SK-N-SH treated with all-trans-retinoic acid at 6 μM for 48 hours (cell line): ENCODE measurements around the gene ZNF143.

Experiments
- ATAC-seq: fragments of 200-7000 bp; cut with Tn5 transposase; 3 replicates; pipeline ENCODE4 v1.9.1; 2020; ENCODE audit warnings: mild to moderate bottlenecking, moderate library complexity
- ARNTL ChIP-seq: fragments of 450-650 bp; formaldehyde crosslinking; IDR thresholded peaks from 2 replicates; pipeline ENCODE4 v1.5.0; 2020; ENCODE audit warnings: low read depth, mild to moderate bottlenecking, moderate library complexity, borderline replicate concordance
- BACH2 ChIP-seq: fragments of 250-450 bp; sonication (Bioruptor Pico); IDR thresholded peaks from 2 replicates; pipeline ENCODE4 v1.9.0; 2021; ENCODE audit warnings: mild to moderate bottlenecking, borderline replicate concordance
- CREB5 ChIP-seq: fragments of 250-450 bp; sonication (Bioruptor Pico); IDR thresholded peaks from 2 replicates; pipeline ENCODE4 v1.5.1; 2020; ENCODE audit warnings: low read depth, mild to moderate bottlenecking, moderate library complexity
- CSDC2 ChIP-seq: fragments of 250-450 bp; sonication (Bioruptor Pico); IDR thresholded peaks from 2 replicates; pipeline ENCODE4 v1.5.0; 2020; ENCODE audit warnings: mild to moderate bottlenecking, moderate library complexity
- CSRNP3 ChIP-seq: fragments of 250-450 bp; sonication (Bioruptor Pico); IDR thresholded peaks from 2 replicates; pipeline ENCODE4 v1.5.1; 2021; ENCODE audit warnings: mild to moderate bottlenecking, moderate library complexity
- ESRRG ChIP-seq: fragments of 250-450 bp; sonication (Bioruptor Pico); IDR thresholded peaks from 2 replicates; pipeline ENCODE4 v1.6.1; 2021; ENCODE audit warnings: mild to moderate bottlenecking
- OSR1 ChIP-seq: fragments of 250-450 bp; sonication (Bioruptor Pico); IDR thresholded peaks from 2 replicates; pipeline ENCODE4 v1.8.0; 2022; ENCODE audit warnings: moderate library complexity, mild to moderate bottlenecking, inconsistent platforms
- PATZ1 ChIP-seq: fragments of 250-450 bp; sonication (Bioruptor Pico); IDR thresholded peaks from 2 replicates; pipeline ENCODE4 v1.8.0; 2020; ENCODE audit warnings: mild to moderate bottlenecking, moderate library complexity, borderline replicate concordance
- PPARA ChIP-seq: fragments of 250-450 bp; sonication (Bioruptor Pico); IDR thresholded peaks from 2 replicates; pipeline ENCODE4 v1.5.0; 2020; ENCODE audit warnings: mild to moderate bottlenecking, borderline replicate concordance
- RARB ChIP-seq: fragments of 250-450 bp; sonication (Bioruptor Pico); IDR thresholded peaks from 2 replicates; pipeline ENCODE4 v1.8.0; 2021; ENCODE audit warnings: mild to moderate bottlenecking, moderate library complexity
- SNAI2 ChIP-seq: fragments of 250-450 bp; sonication (Bioruptor Pico); IDR thresholded peaks from 2 replicates; pipeline ENCODE4 v1.5.0; 2020; ENCODE audit warnings: mild to moderate bottlenecking, moderate library complexity
- TCF4 ChIP-seq: fragments of 250-450 bp; sonication (Bioruptor Pico); IDR thresholded peaks from 2 replicates; pipeline ENCODE4 v1.8.0; 2021; ENCODE audit warnings: mild to moderate bottlenecking, moderate library complexity, borderline replicate concordance
- TOX ChIP-seq: fragments of 250-450 bp; sonication (Bioruptor Pico); IDR thresholded peaks from 2 replicates; pipeline ENCODE4 v1.8.0; 2021; ENCODE audit warnings: mild to moderate bottlenecking, moderate library complexity, borderline replicate concordance
- TSHZ2 ChIP-seq: fragments of 250-450 bp; sonication (Bioruptor Pico); IDR thresholded peaks from 2 replicates; pipeline ENCODE4 v1.5.0; 2020; ENCODE audit warnings: mild to moderate bottlenecking, moderate library complexity
- ZFP30 ChIP-seq: fragments of 450-650 bp; formaldehyde crosslinking; IDR thresholded peaks from 2 replicates; pipeline ENCODE4 v1.5.0; 2022; ENCODE audit warnings: mild to moderate bottlenecking, moderate library complexity
- ZNF565 ChIP-seq: fragments of 450-650 bp; formaldehyde crosslinking; conservative IDR thresholded peaks from 2 replicates; pipeline ENCODE4 v1.5.0; 2020; ENCODE audit warnings: low read depth, mild to moderate bottlenecking, moderate library complexity
- ZNF70 ChIP-seq: fragments of 450-650 bp; formaldehyde crosslinking; IDR thresholded peaks from 2 replicates; pipeline ENCODE4 v1.5.0; 2020; ENCODE audit warnings: mild to moderate bottlenecking, moderate library complexity
- ZNF8 ChIP-seq: fragments of 450-650 bp; formaldehyde crosslinking; IDR thresholded peaks from 2 replicates; pipeline ENCODE4 v1.5.0; 2020; ENCODE audit warnings: mild to moderate bottlenecking, moderate library complexity

Gene ZNF143

GRCh38 chr11:9571763-9572115 is 110.9 kb downstream of the ZNF143 start:
- TF ChIP-seq ZNF70 (no peak), SNAI2 (CRISPR knock-in tag) (no peak)
- ATAC-seq: no peak

GRCh38 chr11:9573052-9573774 is 112.4 kb downstream of the ZNF143 start, which contains the start of gene WEE1:
WEE1 (plus strand) TSS chr11:9573670; CDS start chr11:9573934, 264 bp downstream.
- TF ChIP-seq PATZ1 (CRISPR knock-in tag) (peak; percentile 52; the same call in 1 of the 2 replicates), BACH2 (CRISPR knock-in tag) (no peak)
- peak; percentile 90 for ATAC-seq

GRCh38 chr11:9573775-9574621 is 113.2 kb downstream of the ZNF143 start:
- no peak for ATAC-seq
- no peak for TF ChIP-seq ARNTL (CRISPR knock-in tag)
- TF ChIP-seq SNAI2 (CRISPR knock-in tag): no peak
- no peak for TF ChIP-seq TSHZ2
- no peak for TF ChIP-seq BACH2 (CRISPR knock-in tag)
- TF ChIP-seq TCF4 (CRISPR knock-in tag): no peak
- no peak for TF ChIP-seq PPARA
- TF ChIP-seq CREB5 (CRISPR knock-in tag): no peak
- no peak for TF ChIP-seq ZNF565 (CRISPR knock-in tag)
- no peak for TF ChIP-seq RARB (CRISPR knock-in tag)
- TF ChIP-seq OSR1 (CRISPR knock-in tag): no peak
- no peak for TF ChIP-seq CSRNP3
- no peak for TF ChIP-seq ZNF8 (CRISPR knock-in tag)

- ATAC-seq: 0 out of 3 replicates have a peak, but pooled peaks have one; percentile 1
- TF ChIP-seq ZNF565 (CRISPR knock-in tag): no peak
- TF ChIP-seq ZNF70: no peak
- no peak for TF ChIP-seq CSDC2 (CRISPR knock-in tag)
- TF ChIP-seq TOX (CRISPR knock-in tag): no peak
- no peak for TF ChIP-seq TSHZ2
- no peak for TF ChIP-seq CREB5 (CRISPR knock-in tag)
- no peak for TF ChIP-seq ZFP30
- no peak for TF ChIP-seq OSR1 (CRISPR knock-in tag)
- no peak for TF ChIP-seq ESRRG
Measured at GRCh38 chr11:9574622-9575259, 113.9 kb downstream of the ZNF143 start.
